Epithelial cell of esophagus (primary cell): ENCODE measurements around the gene FBLN1.
"Not testable (repeated sequence)": the region's sequence is repeated elsewhere in the genome, so short reads cannot be mapped to it uniquely, and the experiment has no call there.

Experiments used
- DNase-seq: peaks from one replicate; pipeline ENCODE4 v3.0.0; 2010; ENCODE audit warnings: low read depth
- H3K4me3 ChIP-seq: 2 replicates; pipeline ENCODE4 v1.5.1; 2011; ENCODE audit warnings: mild to moderate bottlenecking, low read length, control low read depth
- TF ChIP-seq, protein P1 (sequence below): IDR thresholded peaks from 2 replicates; pipeline ENCODE4 v1.5.1; 2011; ENCODE audit warnings: low read depth, mild to moderate bottlenecking, low read length, control low read depth, inconsistent platforms; ENCODE audit not compliant: insufficient read depth; ENCODE audit errors: missing control alignments

Gene FBLN1

GRCh38 chr22:45493286-45493771, 9.4 kb upstream of the FBLN1 start:
- no peak for DNase-seq
- TF ChIP-seq, protein P1, sequence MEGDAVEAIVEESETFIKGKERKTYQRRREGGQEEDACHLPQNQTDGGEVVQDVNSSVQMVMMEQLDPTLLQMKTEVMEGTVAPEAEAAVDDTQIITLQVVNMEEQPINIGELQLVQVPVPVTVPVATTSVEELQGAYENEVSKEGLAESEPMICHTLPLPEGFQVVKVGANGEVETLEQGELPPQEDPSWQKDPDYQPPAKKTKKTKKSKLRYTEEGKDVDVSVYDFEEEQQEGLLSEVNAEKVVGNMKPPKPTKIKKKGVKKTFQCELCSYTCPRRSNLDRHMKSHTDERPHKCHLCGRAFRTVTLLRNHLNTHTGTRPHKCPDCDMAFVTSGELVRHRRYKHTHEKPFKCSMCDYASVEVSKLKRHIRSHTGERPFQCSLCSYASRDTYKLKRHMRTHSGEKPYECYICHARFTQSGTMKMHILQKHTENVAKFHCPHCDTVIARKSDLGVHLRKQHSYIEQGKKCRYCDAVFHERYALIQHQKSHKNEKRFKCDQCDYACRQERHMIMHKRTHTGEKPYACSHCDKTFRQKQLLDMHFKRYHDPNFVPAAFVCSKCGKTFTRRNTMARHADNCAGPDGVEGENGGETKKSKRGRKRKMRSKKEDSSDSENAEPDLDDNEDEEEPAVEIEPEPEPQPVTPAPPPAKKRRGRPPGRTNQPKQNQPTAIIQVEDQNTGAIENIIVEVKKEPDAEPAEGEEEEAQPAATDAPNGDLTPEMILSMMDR, result no peak
- no peak overlapping the region for H3K4me3 ChIP-seq

DNA sequence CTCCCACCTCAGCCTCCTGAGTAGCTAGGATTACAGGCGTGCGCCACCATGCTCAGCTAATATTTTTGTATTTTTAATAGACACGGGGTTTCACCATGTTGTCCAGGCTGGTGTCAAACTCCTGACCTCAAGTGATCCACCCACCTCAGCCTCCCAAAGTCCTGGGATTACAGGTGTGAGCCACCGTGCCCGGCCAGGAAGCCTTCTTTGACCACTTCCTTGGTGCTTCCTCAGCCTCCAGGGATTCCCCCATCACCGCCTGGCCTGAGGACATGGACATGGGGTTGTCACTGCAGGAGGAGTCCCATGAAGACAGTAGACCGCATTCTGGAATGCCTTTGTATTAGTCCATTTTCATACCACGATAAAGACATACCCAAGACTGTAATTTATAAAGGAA, 8.4 kb upstream of the FBLN1 start:
- H3K4me3 ChIP-seq, DNase-seq: not testable (repeated sequence)

DNA sequence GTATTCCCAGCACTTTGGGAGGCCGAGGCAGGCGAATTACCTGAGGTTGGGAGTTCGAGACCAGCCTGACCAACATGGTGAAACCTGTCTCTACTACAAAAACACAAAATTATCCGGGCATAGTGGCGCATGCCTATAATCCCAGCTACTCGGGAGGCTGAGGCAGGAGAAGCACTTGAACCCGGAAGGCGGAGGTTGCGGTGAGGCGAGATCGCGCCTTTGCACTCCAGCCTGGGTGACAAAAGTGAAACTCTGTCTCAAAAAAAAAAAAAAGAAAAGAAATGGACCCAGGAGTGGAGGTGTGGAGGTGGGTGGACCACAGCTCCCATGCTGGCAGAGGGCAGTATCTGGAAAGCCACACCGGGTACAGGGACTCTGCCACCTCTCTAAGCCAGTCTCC, 7.1 kb upstream of the FBLN1 start:
- not testable (repeated sequence) for H3K4me3 ChIP-seq, DNase-seq

GRCh38 chr22:45496451-45496941, 6.2 kb upstream of the FBLN1 start:
- no peak overlapping the region for H3K4me3 ChIP-seq
- DNase-seq, result no peak
- TF ChIP-seq, protein P1, result no peak

DNA sequence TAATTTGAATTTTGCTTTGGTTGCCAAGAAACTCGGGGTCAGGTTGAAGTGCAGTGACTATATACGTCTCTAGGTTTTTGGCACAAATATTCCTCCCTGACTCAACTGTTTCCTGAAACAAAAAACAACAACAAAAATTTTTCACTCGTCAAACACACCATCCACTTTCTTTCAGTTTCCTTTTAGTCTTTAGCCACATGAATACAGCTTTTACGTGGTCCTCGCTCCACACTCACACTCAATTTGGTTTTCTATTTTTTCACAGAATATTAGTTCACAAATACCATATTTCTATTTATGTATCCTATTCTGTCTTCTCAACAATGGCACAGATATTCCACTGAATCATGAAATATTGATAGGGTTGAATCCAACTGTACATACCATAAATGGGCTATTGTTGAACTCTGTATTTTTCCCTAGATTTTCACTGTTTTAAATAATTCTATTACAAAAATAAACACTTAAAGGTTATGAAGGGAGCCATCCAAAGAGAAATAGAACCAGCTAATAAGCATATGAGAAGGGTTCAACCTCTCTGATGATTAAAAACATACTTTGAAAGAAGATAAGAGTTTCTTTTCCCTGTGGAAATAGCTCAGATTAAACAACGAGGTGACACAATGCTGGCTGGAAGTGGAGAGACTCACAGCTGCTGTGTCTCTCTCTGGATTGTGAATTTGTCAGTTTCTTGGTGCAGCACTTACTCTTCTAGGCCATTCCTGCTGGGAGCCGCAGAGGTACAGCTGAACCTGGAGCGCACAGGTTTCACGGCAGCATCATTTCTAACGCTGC, 5.1 kb upstream of the FBLN1 start:
- TF ChIP-seq, protein P1, result no peak
- no peak overlapping the region for H3K4me3 ChIP-seq
- no peak for DNase-seq

DNA sequence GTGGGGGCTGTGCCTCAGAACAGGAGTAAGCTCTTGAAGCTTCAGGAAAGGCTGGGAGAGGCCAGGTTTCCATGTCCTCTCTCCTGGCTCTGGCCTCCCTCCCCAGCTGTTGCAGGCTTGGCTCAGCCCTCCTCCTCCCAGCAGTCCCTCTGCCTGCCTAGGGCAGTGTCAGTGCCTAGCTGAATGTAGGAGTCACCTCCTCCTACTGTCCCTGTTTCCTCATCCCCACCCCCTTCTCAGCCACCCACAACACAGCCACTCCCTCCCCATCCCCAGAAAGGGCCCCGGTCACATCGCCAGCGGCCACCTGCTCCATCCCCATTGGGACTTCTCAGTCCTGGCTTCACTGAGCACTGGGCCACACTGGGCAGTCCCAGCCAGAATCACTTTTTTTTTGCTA, 2.9 kb upstream of the FBLN1 start:
- TF ChIP-seq, protein P1, result no peak
- H3K4me3 ChIP-seq, result no peak overlapping the region
- DNase-seq, result no peak

DNA sequence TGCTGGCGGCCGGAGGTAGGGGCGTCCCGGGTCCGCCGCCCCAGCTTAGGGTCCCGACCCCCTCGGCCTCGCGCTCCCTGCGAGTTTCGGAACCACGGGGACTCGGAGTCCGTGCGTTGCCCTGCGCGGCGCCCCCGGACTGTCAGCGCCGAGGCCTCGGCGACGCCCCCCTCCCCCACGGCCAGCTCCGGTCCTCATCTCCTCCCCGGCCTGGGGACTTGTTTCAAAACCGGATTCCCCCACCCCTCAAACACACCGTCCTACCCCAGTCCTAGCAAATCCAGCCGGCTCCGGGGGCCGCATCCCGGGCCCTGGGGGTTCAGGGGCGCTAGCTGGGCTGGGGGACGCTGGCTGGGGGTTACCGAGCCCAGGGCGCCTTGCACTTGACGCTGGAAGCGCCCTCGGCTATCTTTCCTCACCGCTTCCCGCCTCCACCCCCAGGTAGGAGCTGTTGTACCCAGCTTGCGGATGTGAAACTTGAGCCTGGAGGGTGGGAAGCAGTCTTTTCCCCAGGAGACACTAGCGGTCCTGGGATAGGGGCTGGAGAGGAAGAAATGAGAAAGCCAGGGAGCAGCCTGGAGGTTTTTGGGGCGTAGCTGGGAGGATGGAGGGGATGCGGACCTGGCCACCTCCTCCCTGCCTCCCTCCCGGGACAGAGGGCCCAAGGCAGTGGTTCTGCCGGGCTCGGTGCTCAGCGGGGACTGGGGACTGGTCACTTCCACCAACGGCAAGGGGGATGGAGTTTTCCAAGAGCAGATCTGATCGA, 550 bp downstream of the FBLN1 start:
- TF ChIP-seq, protein P1, result no peak
- H3K4me3 ChIP-seq, result peak overlapping the region; percentile 64
- no peak for DNase-seq
